ENCODE measurements around the gene AZGP1. TPM values are rescaled to one million over a fixed set of nuclear protein-coding genes. Genes with fewer than 3 reads are reported as not detected.
A peak's percentile ranks its signal among the peaks of the same experiment; 100 is the strongest.

AZGP1 gene
- total and polyA plus RNA-seq, 2 of the 13 experiments (the other 11 are each of a cell fraction or from before 2014, with no cell fraction given) = 93.8 to 229 TPM

DNA sequence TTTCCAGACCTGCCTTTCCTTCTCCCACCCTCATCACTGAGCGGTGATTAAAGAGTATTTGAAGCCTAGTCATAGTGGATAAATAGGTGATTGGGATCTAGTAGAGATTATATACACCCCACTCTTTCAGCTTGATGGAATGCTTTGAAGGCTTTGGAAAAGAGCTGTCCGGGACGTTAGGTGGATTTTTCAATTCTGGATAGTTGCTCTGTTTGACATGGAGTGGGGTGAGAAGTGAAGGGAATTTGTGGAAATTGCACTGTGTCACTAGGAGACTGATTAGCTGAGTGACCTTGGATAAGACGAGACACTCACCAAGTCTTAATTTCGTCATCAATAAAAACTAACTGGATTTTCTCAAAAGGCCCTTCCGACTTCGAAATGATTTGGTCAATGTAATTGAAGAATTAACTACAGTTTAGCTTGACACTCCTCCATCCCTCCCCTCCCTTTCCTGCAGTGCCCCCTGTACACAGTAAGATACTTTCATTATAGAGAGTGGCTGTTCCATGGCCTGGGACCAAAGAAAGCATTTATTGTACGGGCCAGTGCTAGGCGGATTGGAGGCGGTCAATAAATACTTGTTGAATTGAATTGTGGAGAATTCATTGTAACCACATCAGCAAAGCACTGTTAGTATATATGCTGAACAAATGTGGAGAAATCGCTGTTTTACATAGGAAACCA lies 40.5 kb upstream of the AZGP1 start (continued):
- peak; percentile 75 for TF ChIP-seq POLR2G (IDR thresholded peaks at IDR 0.05; ENCODE audit: low read depth, low read length)
- TF ChIP-seq AGO1 (IDR thresholded peaks at IDR 0.05; ENCODE audit: low read depth, low read length, poor library complexity, severe bottlenecking) = no peak
- TF ChIP-seq RFXANK (CRISPR knock-in tag; IDR thresholded peaks at IDR 0.05) = no peak
- TF ChIP-seq KAT7 (CRISPR knock-in tag; IDR thresholded peaks at IDR 0.05; ENCODE audit: borderline replicate concordance) = peak; percentile 31; the same call in 1 of the 2 replicates
- TF ChIP-seq, protein P1, sequence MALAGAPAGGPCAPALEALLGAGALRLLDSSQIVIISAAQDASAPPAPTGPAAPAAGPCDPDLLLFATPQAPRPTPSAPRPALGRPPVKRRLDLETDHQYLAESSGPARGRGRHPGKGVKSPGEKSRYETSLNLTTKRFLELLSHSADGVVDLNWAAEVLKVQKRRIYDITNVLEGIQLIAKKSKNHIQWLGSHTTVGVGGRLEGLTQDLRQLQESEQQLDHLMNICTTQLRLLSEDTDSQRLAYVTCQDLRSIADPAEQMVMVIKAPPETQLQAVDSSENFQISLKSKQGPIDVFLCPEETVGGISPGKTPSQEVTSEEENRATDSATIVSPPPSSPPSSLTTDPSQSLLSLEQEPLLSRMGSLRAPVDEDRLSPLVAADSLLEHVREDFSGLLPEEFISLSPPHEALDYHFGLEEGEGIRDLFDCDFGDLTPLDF (CRISPR knock-in tag; IDR thresholded peaks at IDR 0.05) = no peak
- TF ChIP-seq, protein P2, sequence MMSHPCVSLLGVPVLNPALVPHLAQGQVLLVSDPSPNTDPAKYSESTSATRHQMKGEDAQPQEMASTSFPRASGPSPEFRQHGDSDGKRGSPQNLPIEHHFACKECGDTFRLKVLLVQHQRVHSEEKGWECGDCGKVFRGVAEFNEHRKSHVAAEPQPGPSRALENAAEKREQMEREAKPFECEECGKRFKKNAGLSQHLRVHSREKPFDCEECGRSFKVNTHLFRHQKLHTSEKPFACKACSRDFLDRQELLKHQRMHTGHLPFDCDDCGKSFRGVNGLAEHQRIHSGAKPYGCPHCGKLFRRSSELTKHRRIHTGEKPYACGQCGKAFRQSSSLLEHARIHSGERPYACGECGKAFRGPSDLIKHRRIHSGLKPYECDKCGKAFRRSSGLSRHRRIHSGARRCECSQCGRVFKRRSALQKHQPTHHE (CRISPR knock-in tag; IDR thresholded peaks at IDR 0.05; ENCODE audit: borderline replicate concordance) = no peak
- TF ChIP-seq, protein P3, sequence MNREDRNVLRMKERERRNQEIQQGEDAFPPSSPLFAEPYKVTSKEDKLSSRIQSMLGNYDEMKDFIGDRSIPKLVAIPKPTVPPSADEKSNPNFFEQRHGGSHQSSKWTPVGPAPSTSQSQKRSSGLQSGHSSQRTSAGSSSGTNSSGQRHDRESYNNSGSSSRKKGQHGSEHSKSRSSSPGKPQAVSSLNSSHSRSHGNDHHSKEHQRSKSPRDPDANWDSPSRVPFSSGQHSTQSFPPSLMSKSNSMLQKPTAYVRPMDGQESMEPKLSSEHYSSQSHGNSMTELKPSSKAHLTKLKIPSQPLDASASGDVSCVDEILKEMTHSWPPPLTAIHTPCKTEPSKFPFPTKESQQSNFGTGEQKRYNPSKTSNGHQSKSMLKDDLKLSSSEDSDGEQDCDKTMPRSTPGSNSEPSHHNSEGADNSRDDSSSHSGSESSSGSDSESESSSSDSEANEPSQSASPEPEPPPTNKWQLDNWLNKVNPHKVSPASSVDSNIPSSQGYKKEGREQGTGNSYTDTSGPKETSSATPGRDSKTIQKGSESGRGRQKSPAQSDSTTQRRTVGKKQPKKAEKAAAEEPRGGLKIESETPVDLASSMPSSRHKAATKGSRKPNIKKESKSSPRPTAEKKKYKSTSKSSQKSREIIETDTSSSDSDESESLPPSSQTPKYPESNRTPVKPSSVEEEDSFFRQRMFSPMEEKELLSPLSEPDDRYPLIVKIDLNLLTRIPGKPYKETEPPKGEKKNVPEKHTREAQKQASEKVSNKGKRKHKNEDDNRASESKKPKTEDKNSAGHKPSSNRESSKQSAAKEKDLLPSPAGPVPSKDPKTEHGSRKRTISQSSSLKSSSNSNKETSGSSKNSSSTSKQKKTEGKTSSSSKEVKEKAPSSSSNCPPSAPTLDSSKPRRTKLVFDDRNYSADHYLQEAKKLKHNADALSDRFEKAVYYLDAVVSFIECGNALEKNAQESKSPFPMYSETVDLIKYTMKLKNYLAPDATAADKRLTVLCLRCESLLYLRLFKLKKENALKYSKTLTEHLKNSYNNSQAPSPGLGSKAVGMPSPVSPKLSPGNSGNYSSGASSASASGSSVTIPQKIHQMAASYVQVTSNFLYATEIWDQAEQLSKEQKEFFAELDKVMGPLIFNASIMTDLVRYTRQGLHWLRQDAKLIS (CRISPR knock-in tag; IDR thresholded peaks at IDR 0.05) = peak; percentile 65
- no peak for TF ChIP-seq MXD4 (CRISPR knock-in tag; IDR thresholded peaks at IDR 0.05)
- no peak for TF ChIP-seq MAF1 (CRISPR knock-in tag; IDR thresholded peaks at IDR 0.05; ENCODE audit: borderline replicate concordance)
- TF ChIP-seq ZNF780A (CRISPR knock-in tag; IDR thresholded peaks at IDR 0.05) = no peak
- 0 out of 2 replicates have a peak, but pooled peaks have one; percentile 3 for TF ChIP-seq NR2F2 (IDR thresholded peaks at IDR 0.05; ENCODE audit: borderline replicate concordance, low read depth)
- TF ChIP-seq, protein P4, sequence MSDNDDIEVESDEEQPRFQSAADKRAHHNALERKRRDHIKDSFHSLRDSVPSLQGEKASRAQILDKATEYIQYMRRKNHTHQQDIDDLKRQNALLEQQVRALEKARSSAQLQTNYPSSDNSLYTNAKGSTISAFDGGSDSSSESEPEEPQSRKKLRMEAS (IDR thresholded peaks at IDR 0.05) = 0 out of 2 replicates have a peak, but pooled peaks have one; percentile 5
- TF ChIP-seq, protein P5, sequence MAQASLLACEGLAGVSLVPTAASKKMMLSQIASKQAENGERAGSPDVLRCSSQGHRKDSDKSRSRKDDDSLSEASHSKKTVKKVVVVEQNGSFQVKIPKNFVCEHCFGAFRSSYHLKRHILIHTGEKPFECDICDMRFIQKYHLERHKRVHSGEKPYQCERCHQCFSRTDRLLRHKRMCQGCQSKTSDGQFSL (CRISPR knock-in tag; IDR thresholded peaks at IDR 0.05) = no peak
- no peak for TF ChIP-seq ZNF326 (CRISPR knock-in tag; IDR thresholded peaks at IDR 0.05; ENCODE audit: borderline replicate concordance)
- TF ChIP-seq SCMH1 (CRISPR knock-in tag; IDR thresholded peaks at IDR 0.05; ENCODE audit: borderline replicate concordance) = no peak
- TF ChIP-seq, protein P6, sequence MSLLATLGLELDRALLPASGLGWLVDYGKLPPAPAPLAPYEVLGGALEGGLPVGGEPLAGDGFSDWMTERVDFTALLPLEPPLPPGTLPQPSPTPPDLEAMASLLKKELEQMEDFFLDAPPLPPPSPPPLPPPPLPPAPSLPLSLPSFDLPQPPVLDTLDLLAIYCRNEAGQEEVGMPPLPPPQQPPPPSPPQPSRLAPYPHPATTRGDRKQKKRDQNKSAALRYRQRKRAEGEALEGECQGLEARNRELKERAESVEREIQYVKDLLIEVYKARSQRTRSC (CRISPR knock-in tag; IDR thresholded peaks at IDR 0.05; ENCODE audit: low read depth) = no peak
- TF ChIP-seq, protein P7, sequence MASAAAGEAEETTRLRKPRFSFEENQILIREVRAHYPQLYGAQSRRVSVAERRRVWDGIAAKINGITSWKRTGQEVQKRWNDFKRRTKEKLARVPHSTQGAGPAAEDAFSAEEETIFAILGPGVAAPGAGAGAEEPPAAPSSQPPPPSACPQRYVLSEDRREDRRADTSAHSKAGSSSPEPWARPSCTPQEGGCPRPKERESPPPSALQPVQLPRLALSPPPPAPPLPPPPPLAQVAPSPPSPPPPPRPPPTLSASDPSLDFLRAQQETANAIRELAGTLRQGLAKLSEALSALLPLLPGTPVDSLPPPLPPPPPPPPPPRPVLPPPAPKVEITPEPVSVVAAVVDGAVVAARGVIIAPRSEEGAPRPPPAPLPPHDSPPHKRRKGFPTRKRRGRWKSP (CRISPR knock-in tag; IDR thresholded peaks at IDR 0.05) = no peak
- no peak for TF ChIP-seq ZNF337 (CRISPR knock-in tag; IDR thresholded peaks at IDR 0.05; ENCODE audit: borderline replicate concordance, low read depth)
- 0 out of 2 replicates have a peak, but pooled peaks have one; percentile 5 for TF ChIP-seq ZNF556 (CRISPR knock-in tag; IDR thresholded peaks at IDR 0.05; ENCODE audit: borderline replicate concordance)
- TF ChIP-seq CCAR2 (optimal IDR thresholded peaks at IDR 0.05; ENCODE audit: low read depth, low read length) = no peak
- TF ChIP-seq ZNF678 (CRISPR knock-in tag; IDR thresholded peaks at IDR 0.05) = no peak

Measured in HepG2 (cell line).